Mucosa of gallbladder (tissue), 1 donor: ENCODE measurements around the gene RBMS3. TPM values are rescaled to one million over a fixed set of nuclear protein-coding genes. Genes with fewer than 3 reads are reported as not detected.

Experiments
- DNase-seq: peaks from one replicate; pipeline ENCODE4 v3.0.0-alpha.2; 2020; ENCODE audit warnings: low spot score
- total RNA-seq: library from RNA; stranded (reverse); gene quantifications from one replicate; pipeline ENCODE4 v1.2.1, GENCODE V29; 2021
- donor health status: DM: no; HTN: no; CAD: no.

Gene RBMS3
- total RNA-seq, 1 donor from 2014 or later: 49.6 TPM

GRCh38 chr3:29576675-29577074 is 295.8 kb downstream of the RBMS3 start:
- DNase-seq: no peak

GRCh38 chr3:29577250-29577649 is 296.4 kb downstream of the RBMS3 start:
- no peak for DNase-seq

GRCh38 chr3:29581311-29581710 is 300.4 kb downstream of the RBMS3 start:
- no peak for DNase-seq

- no peak for DNase-seq
Measured at GRCh38 chr3:29582273-29582672, 301.4 kb downstream of the RBMS3 start.

- DNase-seq: no peak
Measured at GRCh38 chr3:29583861-29584260, 303.0 kb downstream of the RBMS3 start.

GRCh38 chr3:29585368-29585767 is 304.5 kb downstream of the RBMS3 start:
- DNase-seq: no peak

GRCh38 chr3:29587340-29587739 is 306.5 kb downstream of the RBMS3 start:
- no peak for DNase-seq

- DNase-seq: no peak
Measured at GRCh38 chr3:29590012-29590411, 309.1 kb downstream of the RBMS3 start.

GRCh38 chr3:29590461-29590860 is 309.6 kb downstream of the RBMS3 start:
- DNase-seq: no peak

- no peak for DNase-seq
Measured at GRCh38 chr3:29591579-29591978, 310.7 kb downstream of the RBMS3 start.

GRCh38 chr3:29593802-29594201 is 312.9 kb downstream of the RBMS3 start:
- no peak for DNase-seq

- no peak for DNase-seq
Measured at GRCh38 chr3:29594261-29594660, 313.4 kb downstream of the RBMS3 start.

GRCh38 chr3:29597376-29598008 is 316.6 kb downstream of the RBMS3 start:
- DNase-seq: no peak

- DNase-seq: no peak
Measured at GRCh38 chr3:29601861-29602585, 321.2 kb downstream of the RBMS3 start.

- no peak for DNase-seq
Measured at GRCh38 chr3:29605845-29606244, 325.0 kb downstream of the RBMS3 start.

GRCh38 chr3:29606416-29606815 is 325.5 kb downstream of the RBMS3 start:
- DNase-seq: no peak

- DNase-seq: no peak
Measured at GRCh38 chr3:29608414-29609327, 327.8 kb downstream of the RBMS3 start.

GRCh38 chr3:29609328-29609811 is 328.5 kb downstream of the RBMS3 start:
- DNase-seq: no peak

- DNase-seq: no peak
Measured at GRCh38 chr3:29610781-29611180, 329.9 kb downstream of the RBMS3 start.

- no peak for DNase-seq
Measured at GRCh38 chr3:29611252-29611651, 330.4 kb downstream of the RBMS3 start.

GRCh38 chr3:29612536-29612935 is 331.7 kb downstream of the RBMS3 start:
- no peak for DNase-seq

- DNase-seq: no peak
Measured at GRCh38 chr3:29614954-29615353, 334.1 kb downstream of the RBMS3 start.
